Measurements from ENCODE around the gene ATG5. TPM values are rescaled to one million over a fixed set of nuclear protein-coding genes. Genes with fewer than 3 reads are reported as not detected.

Gene ATG5
- total and polyA plus RNA-seq, 12 donors, result 20.1 to 65.9 (median 41.9) TPM

DNA sequence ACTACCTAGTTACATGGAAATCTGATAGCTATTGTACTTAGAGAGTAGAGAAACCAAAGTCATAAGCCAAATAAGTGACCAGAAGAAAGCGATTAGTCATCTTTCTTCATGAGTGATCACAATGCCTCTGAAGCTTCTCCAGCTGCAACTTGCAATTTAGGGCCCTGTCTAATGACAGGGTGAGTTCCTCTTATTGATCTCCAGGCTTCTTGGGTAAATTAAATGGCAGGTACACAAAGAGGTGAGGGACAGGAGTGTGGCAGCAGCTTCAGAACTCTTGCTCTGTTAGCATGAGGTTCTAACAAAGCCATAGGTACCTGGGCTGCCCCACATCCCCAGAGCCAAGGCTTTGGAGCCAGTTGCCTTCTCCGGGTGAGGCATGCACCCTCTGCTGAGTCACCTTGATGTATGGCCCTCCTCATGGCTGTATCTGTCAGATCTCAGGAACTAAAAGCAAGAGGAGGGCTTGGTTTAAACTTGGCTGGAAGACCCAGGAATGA lies 178.7 kb downstream of the ATG5 start:
- intact Hi-C loops (cut with DNase I), result no loop called here
- H3K27ac ChIP-seq, result no peak overlapping the region
- no peak overlapping the region for H3K4me3 ChIP-seq
- no peaks in the 10 kb centered on the region for H3K9me3 ChIP-seq (replicated peaks in 1 of 3)
- no peak for DNase-seq
- no peaks in the 10 kb centered on the region for H3K4me1 ChIP-seq (replicated peaks in 1 of 2)
- WGBS, 4 donors, result 56 to 100% (median 81%) methylated on average over 1 to 2 of the region's 2 CpGs
- TF ChIP-seq, protein P1, sequence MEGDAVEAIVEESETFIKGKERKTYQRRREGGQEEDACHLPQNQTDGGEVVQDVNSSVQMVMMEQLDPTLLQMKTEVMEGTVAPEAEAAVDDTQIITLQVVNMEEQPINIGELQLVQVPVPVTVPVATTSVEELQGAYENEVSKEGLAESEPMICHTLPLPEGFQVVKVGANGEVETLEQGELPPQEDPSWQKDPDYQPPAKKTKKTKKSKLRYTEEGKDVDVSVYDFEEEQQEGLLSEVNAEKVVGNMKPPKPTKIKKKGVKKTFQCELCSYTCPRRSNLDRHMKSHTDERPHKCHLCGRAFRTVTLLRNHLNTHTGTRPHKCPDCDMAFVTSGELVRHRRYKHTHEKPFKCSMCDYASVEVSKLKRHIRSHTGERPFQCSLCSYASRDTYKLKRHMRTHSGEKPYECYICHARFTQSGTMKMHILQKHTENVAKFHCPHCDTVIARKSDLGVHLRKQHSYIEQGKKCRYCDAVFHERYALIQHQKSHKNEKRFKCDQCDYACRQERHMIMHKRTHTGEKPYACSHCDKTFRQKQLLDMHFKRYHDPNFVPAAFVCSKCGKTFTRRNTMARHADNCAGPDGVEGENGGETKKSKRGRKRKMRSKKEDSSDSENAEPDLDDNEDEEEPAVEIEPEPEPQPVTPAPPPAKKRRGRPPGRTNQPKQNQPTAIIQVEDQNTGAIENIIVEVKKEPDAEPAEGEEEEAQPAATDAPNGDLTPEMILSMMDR (IDR thresholded peaks at IDR 0.05), result no peak
- TF ChIP-seq POLR2A (IDR thresholded peaks at IDR 0.05), result no peak
- no peaks in the 10 kb centered on the region for H3K36me3 ChIP-seq (replicated peaks in 1 of 2)
- no peaks in the 10 kb centered on the region for H3K27me3 ChIP-seq

DNA sequence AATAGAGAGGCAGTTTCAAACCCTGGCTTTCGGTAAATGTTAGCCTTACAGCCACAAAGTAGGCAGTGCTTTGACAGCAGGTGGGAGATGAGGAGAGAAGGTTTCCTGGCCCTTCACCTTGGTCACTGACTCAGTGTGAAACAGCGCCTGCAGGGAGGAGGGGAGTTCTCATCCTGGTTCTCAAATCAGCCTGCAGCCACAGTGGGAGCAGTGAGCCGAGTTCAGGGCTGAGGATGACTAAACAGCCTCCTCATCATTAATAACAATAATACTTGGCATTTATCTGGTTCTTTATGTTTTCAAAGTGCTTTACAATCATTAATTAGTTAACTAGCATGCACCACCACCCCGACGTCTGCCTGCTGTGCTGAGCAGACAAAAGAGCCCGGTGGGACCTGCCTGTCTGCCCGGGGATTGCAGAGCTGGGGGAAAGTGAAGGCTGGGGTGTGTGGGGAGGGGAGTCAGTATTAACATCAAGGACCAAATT lies 179.8 kb downstream of the ATG5 start:
- Histone ChIP-seq H3K27ac (no peak overlapping the region), H3K9me3 (replicated peaks in 1 of 3) (no peaks in the 10 kb centered on the region), H3K4me1 (replicated peaks in 1 of 2) (no peaks in the 10 kb centered on the region), H3K4me3 (no peak overlapping the region), H3K36me3 (replicated peaks in 1 of 2) (no peaks in the 10 kb centered on the region), H3K27me3 (no peaks in the 10 kb centered on the region)
- no peak for DNase-seq
- 44 to 54% (median 46%) methylated on average over 7 of the region's 7 CpGs for WGBS, 4 donors
- intact Hi-C loops (cut with DNase I), result no loop called here
- TF ChIP-seq POLR2A (IDR thresholded peaks at IDR 0.05), result no peak
- TF ChIP-seq, protein P1 (IDR thresholded peaks at IDR 0.05), result no peak

DNA sequence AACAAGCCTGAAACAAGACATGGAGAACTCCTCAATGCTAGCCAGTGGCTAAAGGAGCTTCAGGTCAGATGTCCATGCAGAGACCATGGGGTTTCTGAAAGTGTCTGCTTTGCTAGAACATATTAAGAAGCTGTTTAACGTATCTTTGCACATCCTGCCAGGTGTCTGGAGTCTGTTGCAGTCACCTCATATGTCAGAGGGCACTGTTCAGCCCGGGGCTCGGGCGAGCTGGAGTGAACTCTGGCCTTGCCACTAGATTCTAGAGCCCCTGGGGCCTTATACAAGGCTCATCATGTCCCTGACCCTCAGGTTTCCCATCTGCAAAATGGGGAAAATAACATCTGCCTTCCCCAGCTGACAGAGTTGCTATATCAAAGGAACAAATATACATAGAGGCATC lies 180.4 kb downstream of the ATG5 start:
- TF ChIP-seq, protein P1 (IDR thresholded peaks at IDR 0.05), result no peak
- TF ChIP-seq POLR2A (IDR thresholded peaks at IDR 0.05), result no peak
- H3K4me3 ChIP-seq, result no peak overlapping the region
- no peaks in the 10 kb centered on the region for H3K4me1 ChIP-seq (replicated peaks in 1 of 2)
- no peaks in the 10 kb centered on the region for H3K9me3 ChIP-seq (replicated peaks in 1 of 3)
- no peak for DNase-seq
- 60 to 74% (median 67%) methylated on average over 4 of the region's 4 CpGs for WGBS, 4 donors
- H3K27me3 ChIP-seq, result no peaks in the 10 kb centered on the region
- H3K36me3 ChIP-seq (replicated peaks in 1 of 2), result no peaks in the 10 kb centered on the region
- intact Hi-C loops (cut with DNase I), result no loop called here
- H3K27ac ChIP-seq, result no peak overlapping the region

DNA sequence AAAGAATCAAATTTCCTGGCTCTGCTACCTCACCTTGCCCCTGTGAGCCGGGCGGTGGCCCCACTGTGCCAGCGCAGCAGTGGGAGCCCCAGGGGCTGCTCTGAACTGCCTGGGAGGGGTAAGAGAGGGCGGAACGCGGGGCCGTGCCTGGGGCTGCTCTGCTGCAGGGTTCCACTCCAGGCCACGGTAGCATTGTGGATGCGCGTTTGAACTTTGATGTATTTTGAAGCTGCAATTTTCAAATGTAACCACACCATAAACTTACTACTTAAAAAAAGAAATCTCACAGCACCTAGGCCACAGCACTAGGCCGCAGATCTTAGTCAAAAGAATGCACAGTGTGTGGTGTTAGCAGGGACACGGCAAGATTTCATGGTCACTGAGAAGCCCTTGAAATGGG lies 181.9 kb downstream of the ATG5 start:
- 86 to 94% (median 90%) methylated on average over 12 of the region's 12 CpGs for WGBS, 4 donors
- DNase-seq, result no peak
- Histone ChIP-seq H3K36me3 (replicated peaks in 1 of 2) (no peaks in the 10 kb centered on the region), H3K27me3 (no peaks in the 10 kb centered on the region), H3K4me3 (no peak overlapping the region), H3K27ac (no peak overlapping the region), H3K4me1 (replicated peaks in 1 of 2) (no peaks in the 10 kb centered on the region), H3K9me3 (replicated peaks in 1 of 3) (no peaks in the 10 kb centered on the region)
- TF ChIP-seq, protein P1 (IDR thresholded peaks at IDR 0.05), result no peak
- TF ChIP-seq POLR2A (IDR thresholded peaks at IDR 0.05), result no peak
- intact Hi-C loops (cut with DNase I), result no loop called here
